CD4-positive, alpha-beta T cell treated with Interleukin-15 for 4 hours (primary cell): ENCODE measurements around the gene TFAP2E.

Experiments
- DNase-seq: peaks from one replicate; pipeline ENCODE4 v3.0.0-alpha.2; 2020; ENCODE audit warnings: low spot score

Gene TFAP2E

DNA sequence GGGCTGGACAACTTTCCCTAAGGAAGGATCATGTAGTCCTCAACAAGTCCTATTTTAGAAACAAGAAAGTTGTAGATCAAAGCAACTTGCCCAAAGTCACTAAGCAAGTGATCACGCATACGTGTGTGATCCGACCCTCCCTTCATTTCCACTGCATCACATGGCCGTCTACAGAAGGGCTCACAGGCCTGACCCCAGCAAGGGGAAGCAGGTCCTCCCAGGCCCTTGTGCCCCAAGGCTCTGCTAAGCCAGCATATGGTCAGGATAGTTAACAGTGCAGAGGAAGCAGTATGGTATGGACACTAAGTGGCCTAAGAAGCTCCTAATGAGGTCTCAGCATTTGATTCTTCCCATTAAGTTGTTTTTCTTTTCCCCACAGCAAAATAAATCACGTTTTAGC lies 24.8 kb downstream of the TFAP2E start:
- DNase-seq = no peak

- no peak for DNase-seq
These were observed 25.8 kb downstream of the TFAP2E start for GRCh38 chr1:35598895-35599294.

DNA sequence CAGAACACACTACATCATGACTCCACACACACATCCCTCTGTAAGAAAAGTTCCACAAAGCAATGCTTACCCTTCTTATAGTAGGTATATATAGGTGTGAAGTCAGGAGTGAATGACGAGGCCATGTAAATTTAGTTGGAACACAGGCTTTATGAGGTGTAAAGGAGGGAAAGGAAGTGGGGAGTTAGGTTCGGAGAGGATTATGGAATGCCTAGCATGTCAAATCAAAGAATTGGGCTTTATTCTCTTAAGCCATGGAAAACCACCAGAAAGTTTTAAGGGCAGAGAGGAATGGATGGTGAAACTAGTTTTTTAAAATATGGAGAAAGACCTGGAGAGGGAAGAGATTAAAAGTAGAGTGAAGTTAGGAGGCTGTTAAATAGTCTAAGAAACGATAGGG lies 26.3 kb downstream of the TFAP2E start:
- no peak for DNase-seq

DNA sequence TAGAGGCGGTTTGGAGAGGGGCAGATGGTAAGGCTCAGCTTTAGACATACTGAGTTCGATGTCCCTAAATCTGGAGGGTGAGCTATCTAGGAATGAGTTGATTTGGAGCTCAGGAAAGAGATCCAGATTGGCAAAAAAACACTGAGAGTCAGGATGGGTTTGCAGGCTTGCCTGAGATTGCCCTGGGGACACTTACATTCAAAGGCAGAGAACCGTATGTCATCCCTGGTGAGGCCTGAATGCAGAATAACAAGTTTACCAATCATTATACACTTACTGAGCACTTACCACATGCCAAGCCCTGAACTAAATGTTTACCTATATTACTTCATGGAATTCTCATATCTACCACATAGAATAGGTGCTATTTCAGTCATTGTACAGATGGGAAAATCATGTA lies 27.5 kb downstream of the TFAP2E start:
- no peak for DNase-seq

- DNase-seq = no peak
These were observed 30.4 kb downstream of the TFAP2E start for GRCh38 chr1:35603468-35603867.

GRCh38 chr1:35603941-35604340 lies 30.8 kb downstream of the TFAP2E start:
- DNase-seq = no peak

GRCh38 chr1:35605071-35605866 lies 32.2 kb downstream of the TFAP2E start:
- no peak for DNase-seq

DNA sequence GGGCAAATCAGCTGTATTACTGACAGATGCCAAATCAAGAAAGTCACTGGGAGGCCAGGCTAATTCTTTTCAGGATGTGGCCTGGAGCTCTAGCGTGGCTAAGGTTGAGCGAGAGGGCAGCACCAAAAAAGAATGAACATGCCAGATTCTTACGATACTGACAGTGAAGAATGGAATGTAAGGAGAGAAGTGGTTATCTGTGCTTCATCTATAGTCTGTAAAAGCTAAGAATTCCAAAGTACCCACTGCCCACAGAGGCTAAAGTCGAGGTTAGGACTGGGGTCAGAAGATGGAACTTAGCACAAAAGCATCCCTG lies 32.7 kb downstream of the TFAP2E start:
- DNase-seq = no peak

DNA sequence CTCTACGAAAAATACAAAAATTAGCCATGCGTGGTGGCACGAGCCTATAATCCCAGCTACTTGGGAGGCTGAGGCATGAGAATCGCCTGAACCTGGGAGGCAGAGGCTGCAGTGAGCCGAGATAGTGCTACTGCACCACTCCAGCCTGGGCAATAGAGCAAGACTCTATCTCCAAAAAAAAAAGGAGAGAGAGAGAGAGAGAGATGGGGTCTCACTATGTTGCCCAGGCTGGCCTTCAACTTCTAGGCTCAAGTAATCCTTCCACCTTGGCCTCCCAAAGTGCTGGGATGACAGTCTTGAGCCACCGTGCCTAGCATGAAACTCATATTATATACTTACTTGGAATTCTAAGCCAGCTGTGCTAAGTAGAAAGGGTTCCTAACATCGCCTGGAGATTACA lies 38.5 kb downstream of the TFAP2E start:
- no peak for DNase-seq

DNA sequence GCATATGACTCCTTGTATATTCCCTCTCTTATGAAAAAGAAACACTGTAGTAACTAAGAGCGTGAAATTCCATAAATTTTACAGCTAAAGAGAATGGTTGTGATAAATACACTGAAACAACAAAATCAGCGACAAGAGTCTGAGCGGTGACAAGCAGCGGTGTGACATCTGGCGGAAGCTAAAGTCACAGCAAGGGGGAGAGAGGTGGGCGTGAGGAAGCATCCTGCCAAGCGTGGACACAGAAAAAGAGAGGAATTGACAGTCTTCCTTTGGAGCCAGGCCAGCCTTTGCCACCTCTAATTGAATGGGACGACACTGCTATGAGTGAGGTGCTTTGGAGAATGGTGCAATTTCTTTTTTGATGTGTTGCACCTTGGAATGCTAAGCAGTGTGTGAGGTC lies 42.3 kb downstream of the TFAP2E start:
- DNase-seq = no peak

DNA sequence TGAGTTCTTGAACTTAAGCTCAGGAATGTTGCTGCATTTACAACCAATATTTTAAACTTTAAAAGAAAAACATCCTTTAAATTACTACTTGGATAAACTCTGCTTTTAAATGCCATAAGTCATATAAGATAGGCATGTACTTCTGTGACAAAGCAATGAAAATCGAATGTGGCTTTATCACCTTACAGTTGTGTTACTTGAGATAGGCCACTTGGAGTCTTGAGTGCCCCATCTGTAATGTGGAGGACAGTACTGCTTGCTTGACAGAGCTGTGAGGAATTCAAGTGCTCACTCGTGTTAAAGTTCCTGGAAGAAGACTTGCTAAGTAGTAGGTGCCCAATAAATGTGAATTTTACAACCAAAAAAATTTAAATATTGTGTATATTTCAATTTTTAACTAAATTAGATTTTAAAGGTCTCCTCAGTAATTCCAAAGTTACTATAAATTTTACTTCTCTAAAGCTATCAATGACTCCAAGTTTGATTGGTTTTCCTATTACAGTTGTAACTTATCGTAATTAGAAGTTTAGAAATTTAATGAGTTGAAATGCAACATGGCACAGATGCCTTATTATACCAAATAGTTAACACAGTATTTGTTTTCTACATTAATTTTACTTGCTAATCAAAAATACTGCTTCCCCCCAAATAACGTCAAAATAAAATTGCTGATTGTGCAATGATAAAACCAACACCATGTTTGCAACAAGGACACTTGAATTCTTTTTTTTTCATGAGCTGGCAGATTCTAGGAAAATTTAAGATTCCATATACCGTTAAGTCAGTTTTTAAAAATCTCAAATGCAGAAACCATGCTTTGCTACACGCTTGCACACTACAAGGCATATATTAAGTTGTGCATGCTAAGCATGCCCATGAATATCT lies 46.4 kb downstream of the TFAP2E start:
- no peak for DNase-seq

DNA sequence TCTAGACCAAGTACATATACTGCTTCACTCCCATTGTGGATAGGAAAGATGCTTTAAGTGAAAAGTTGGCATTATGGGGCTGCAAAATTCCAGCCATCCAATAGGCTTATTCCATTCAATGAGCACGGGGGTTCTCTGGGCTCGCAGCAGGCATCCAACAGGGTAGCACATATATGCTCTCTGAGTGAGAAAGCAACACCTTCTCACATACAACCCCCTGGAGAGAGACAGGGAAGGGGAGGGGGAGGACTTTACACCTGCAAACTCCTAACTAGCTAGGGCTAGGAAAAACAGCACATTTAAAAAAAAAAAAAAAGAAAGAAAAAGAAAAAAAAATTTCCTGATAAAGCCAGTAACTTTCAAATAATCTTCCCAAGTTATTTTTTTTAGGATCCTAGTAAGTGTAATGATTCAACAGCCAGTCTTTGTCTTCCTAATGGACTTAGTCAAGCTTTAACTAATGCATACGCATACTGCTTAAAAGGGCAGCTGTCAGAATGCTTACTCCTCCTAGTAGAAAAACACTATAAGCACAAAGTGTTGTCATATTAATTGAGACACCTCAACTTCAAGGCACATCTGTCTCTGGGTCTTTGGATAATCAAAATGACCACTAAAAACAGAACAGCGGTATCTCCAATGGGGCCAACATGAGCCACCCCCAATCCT lies 49.5 kb downstream of the TFAP2E start:
- no peak for DNase-seq

- DNase-seq = no peak
These were observed 50.7 kb downstream of the TFAP2E start for GRCh38 chr1:35623832-35624231.

DNA sequence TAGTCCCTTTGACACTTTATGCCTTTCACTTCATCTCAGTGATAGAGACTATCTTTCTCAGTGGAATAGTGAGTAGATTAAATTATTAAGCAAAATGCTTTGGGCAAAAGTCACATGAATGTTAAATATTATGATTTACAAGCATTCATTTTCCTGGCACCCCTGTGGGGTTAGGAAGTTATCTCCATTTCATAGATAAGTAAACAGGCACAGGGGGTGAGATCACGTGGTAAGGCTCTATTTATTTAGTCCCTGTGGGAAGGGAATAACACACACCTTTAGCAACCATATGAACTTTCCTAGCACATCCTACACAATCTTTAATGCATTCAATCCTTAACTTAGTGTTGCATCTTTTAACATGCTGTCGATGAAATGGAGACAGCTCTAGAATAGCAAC lies 55.9 kb downstream of the TFAP2E start:
- DNase-seq = no peak

GRCh38 chr1:35631396-35631795 lies 58.3 kb downstream of the TFAP2E start:
- no peak for DNase-seq

GRCh38 chr1:35633547-35633946 lies 60.4 kb downstream of the TFAP2E start:
- DNase-seq = no peak

DNA sequence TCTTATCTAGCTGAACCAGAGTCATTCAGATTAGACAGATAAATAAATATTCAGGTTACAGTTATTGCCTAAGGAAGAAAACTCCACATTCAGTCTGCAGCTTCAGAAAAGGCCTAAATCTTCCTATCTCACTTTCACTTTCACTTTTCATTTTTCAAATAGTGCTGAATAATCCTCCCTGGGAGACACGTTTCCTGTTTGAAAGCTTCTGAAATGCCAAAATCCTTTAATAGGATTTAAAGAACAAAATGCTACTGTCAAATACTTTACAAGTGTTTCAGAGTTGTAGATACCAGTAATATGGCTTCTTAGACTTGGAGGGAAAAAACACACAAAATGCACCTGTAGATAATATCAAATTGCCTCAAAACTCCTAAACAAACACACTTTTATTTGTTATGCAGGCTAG lies 64.3 kb downstream of the TFAP2E start:
- peak; percentile 42 for DNase-seq

DNA sequence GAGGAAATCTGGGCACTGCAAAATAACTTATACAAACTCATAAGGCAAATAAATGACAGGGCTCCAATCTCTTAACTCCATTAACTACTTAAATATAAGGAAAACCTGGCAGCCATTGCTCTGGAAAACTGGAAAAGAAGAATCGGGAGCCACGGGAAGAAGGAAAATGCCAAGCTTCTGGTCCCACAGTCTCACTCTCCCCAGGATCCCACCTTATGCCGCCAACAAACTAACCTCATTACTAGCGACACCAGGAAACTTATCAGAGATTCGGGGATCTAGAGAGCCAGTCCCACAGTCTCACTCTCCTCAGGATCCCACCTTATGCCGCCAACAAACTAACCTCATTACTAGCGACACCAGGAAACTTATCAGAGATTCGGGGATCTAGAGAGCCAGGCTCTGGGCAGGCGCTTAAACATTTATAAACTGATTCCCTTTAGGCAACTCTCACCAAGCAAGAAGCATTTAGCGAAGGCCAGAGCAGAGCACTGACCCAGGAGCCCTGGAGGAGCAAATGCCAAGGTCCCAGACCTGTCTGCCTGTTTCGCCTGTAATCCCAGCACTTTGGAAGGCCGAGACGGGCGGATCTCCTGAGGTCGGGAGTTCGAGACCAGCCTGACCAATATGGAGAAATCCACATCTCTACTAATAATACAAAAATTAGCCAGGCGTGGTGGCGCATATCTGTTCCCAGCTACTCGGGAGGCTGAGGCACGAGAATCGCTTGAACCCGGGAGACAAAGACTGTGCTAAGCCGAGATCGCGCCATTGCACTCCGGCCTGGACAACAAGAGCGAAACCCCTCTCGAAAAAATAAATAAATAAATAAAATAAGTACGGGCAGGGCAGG lies 67.5 kb downstream of the TFAP2E start:
- DNase-seq = no peak

- peak; percentile 96 for DNase-seq
These were observed 68.2 kb downstream of the TFAP2E start, which contains the start of gene PSMB2 for GRCh38 chr1:35641233-35641866. Gene PSMB2, minus strand, starts transcription at chr1:35641526. Its CDS starts 94 bp downstream, at chr1:35641432.

GRCh38 chr1:35642471-35642955 lies 69.4 kb downstream of the TFAP2E start:
- no peak for DNase-seq

DNA sequence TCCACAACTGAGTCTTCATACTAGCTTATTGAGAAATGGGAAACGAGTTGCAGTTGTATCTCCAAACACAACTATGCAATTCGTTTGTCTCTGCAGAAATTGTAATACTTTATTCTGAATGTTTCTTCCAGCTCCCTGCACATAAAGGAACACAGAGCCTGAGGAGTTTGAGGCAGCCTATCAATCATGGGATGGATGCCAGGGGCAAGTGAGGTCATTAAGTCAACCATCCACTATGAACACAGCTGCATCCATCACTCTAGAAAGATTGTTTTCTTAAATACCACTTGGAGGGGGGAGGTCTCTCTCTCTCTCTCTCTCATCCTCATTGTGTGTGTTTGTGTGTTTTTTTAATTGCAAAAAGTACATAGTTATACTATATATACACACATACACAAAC lies 71.1 kb downstream of the TFAP2E start:
- DNase-seq = no peak
